Osteoblast (primary cell): ENCODE data around the gene AKAP6. TPM values are rescaled to one million over a fixed set of nuclear protein-coding genes. Genes with fewer than 3 reads are reported as not detected.

Experiments used
- DNase-seq: peaks from one replicate; pipeline ENCODE4 v3.0.0; 2011; ENCODE audit warnings: low spot score, mixed read lengths; ENCODE audit not compliant: insufficient read length; ENCODE audit errors: missing footprints
- H2AFZ ChIP-seq: 2 replicates; pipeline ENCODE4 v1.6.0; 2011; ENCODE audit warnings: mild to moderate bottlenecking, low read length
- H3K27ac ChIP-seq: 2 replicates; pipeline ENCODE4 v1.5.1; 2011; ENCODE audit warnings: mild to moderate bottlenecking, low read depth, low read length, moderate library complexity
- H3K27me3 ChIP-seq: 2 replicates; pipeline ENCODE4 v1.6.0; 2012; ENCODE audit warnings: mild to moderate bottlenecking, control low read depth, inconsistent platforms, low read length, moderate library complexity; ENCODE audit not compliant: insufficient read depth
- H3K36me3 ChIP-seq: 2 replicates; pipeline ENCODE4 v1.5.1; 2011; ENCODE audit warnings: mild to moderate bottlenecking, low read length, control low read depth, moderate library complexity; ENCODE audit not compliant: insufficient read depth
- H3K4me1 ChIP-seq: 2 replicates; pipeline ENCODE4 v1.5.1; 2011; ENCODE audit warnings: mild to moderate bottlenecking, low read length, control low read depth, moderate library complexity; ENCODE audit not compliant: insufficient read depth
- H3K4me2 ChIP-seq: 2 replicates; pipeline ENCODE4 v1.6.0; 2011; ENCODE audit warnings: mild to moderate bottlenecking, low read length; ENCODE audit not compliant: insufficient read depth
- H3K4me3 ChIP-seq: fragments of 200-600 bp; sonication (generic); 3 replicates; pipeline ENCODE4 v1.5.1; 2012; ENCODE audit warnings: mild to moderate bottlenecking, low read length, inconsistent platforms; ENCODE audit not compliant: insufficient read depth
- H3K79me2 ChIP-seq: 2 replicates; pipeline ENCODE4 v1.6.0; 2012; ENCODE audit warnings: mild to moderate bottlenecking, low read length, control low read depth, inconsistent platforms; ENCODE audit not compliant: insufficient read depth
- H3K9me3 ChIP-seq: 2 replicates; pipeline ENCODE4 v1.5.1; 2011; ENCODE audit warnings: low read depth, low read length, control low read depth
- H4K20me1 ChIP-seq: 2 replicates; pipeline ENCODE4 v1.6.0; 2012; ENCODE audit warnings: mild to moderate bottlenecking, low read length, control low read depth; ENCODE audit not compliant: insufficient read depth
- total RNA-seq: library from RNA; depleted of rRNA; stranded (reverse); fragments of >200 nt; gene quantifications from 2 replicates; pipeline ENCODE4 v1.2.3, GENCODE V29; 2012
- TF ChIP-seq, protein P1 (sequence below): IDR thresholded peaks from 2 replicates; pipeline ENCODE4 v1.5.1; 2011; ENCODE audit warnings: mild to moderate bottlenecking, low read depth, low read length, moderate library complexity; ENCODE audit errors: extremely low read depth

Gene AKAP6
- total RNA-seq, 1 donor: 2.2 TPM

DNA sequence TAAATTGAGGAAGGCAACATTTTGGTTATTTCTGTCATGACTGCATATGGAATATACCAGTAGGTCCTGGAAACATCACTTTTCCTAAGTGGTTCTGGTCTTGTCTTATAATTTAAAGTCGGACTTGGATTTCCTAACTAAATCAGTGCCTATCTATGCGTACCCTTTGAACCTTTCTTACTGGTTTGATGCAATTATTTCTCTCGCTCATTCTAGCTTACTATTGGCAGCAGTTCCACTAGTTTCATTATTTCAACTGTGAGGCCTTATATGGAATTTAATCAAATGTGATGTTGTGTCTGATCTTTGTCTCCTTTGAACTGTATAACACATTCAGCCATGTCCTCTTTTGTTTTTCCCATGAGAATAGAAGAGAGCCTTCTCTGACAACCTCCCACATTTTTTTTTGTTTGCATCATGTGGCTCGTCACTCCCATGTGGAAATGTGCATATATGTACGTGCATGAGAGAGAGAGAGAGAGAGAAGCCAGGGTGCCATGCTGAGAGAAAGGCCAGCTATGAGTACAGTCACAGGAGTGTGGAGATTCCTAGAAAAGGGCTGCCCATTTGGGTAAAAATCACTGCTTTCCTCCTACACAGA lies 48.0 kb downstream of the AKAP6 start:
- Histone ChIP-seq H2AFZ (no peak overlapping the region), H3K36me3 (no peaks in the 10 kb centered on the region), H3K4me2 (no peak overlapping the region), H3K4me3 (no peak overlapping the region), H4K20me1 (no peaks in the 10 kb centered on the region), H3K27ac (no peak overlapping the region), H3K27me3 (no peaks in the 10 kb centered on the region), H3K9me3 (no peaks in the 10 kb centered on the region), H3K79me2 (no peaks in the 10 kb centered on the region), H3K4me1 (peaks cover 17% of the 10 kb centered on the region)
- TF ChIP-seq, protein P1, sequence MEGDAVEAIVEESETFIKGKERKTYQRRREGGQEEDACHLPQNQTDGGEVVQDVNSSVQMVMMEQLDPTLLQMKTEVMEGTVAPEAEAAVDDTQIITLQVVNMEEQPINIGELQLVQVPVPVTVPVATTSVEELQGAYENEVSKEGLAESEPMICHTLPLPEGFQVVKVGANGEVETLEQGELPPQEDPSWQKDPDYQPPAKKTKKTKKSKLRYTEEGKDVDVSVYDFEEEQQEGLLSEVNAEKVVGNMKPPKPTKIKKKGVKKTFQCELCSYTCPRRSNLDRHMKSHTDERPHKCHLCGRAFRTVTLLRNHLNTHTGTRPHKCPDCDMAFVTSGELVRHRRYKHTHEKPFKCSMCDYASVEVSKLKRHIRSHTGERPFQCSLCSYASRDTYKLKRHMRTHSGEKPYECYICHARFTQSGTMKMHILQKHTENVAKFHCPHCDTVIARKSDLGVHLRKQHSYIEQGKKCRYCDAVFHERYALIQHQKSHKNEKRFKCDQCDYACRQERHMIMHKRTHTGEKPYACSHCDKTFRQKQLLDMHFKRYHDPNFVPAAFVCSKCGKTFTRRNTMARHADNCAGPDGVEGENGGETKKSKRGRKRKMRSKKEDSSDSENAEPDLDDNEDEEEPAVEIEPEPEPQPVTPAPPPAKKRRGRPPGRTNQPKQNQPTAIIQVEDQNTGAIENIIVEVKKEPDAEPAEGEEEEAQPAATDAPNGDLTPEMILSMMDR: no peak
- DNase-seq: no peak

DNA sequence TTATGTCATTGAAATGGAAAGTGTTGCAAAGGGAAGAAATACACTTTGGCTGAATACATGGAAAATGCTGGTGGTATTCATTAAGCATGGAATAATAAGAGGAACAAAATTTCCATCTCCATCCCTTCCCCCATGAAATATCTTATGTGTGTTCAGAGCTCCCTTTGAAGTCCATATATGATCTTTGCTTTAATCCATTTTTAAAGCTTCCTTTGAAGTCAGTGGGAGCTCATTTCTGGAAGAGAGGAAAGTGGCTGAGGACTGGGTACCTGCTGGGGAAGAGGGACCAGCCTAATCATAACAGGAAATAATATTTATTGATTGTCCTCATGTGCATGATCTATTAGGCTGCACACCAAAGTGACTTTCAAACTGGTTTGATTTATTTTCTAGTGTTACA lies 49.2 kb downstream of the AKAP6 start:
- H3K27me3 ChIP-seq: no peaks in the 10 kb centered on the region
- no peaks in the 10 kb centered on the region for H4K20me1 ChIP-seq
- peaks cover 8% of the 10 kb centered on the region for H3K4me1 ChIP-seq
- H3K4me2 ChIP-seq: no peak overlapping the region
- H3K79me2 ChIP-seq: no peaks in the 10 kb centered on the region
- H3K9me3 ChIP-seq: no peaks in the 10 kb centered on the region
- H3K27ac ChIP-seq: no peak overlapping the region
- no peak overlapping the region for H3K4me3 ChIP-seq
- no peak overlapping the region for H2AFZ ChIP-seq
- DNase-seq: no peak
- H3K36me3 ChIP-seq: no peaks in the 10 kb centered on the region
- TF ChIP-seq, protein P1: no peak

DNA sequence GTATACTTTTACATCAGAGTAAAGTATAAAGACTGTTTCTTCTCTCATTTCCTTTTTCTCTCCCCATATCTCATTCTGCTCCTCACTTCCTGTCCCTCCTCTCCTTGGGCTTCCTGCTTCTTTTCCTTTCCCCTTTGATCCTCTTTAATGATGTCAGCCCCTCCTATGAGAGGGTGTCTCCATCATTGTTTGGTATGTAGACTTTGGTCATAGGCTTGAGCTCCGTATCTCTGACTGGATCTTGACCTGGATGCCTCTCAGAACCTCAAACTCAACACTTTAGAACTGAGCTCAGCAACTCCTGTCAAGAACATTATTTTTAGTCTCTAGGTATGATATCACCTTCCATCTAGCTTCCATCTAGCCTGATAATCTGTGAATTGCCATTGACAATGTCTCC lies 50.3 kb downstream of the AKAP6 start:
- Histone ChIP-seq H3K27ac (no peak overlapping the region), H3K4me2 (no peak overlapping the region), H3K9me3 (no peaks in the 10 kb centered on the region), H3K4me3 (no peak overlapping the region), H3K27me3 (no peaks in the 10 kb centered on the region), H2AFZ (peak overlapping the region; percentile 35), H4K20me1 (no peaks in the 10 kb centered on the region), H3K36me3 (no peaks in the 10 kb centered on the region), H3K79me2 (no peaks in the 10 kb centered on the region), H3K4me1 (no peaks in the 10 kb centered on the region)
- no peak for DNase-seq
- TF ChIP-seq, protein P1: no peak

DNA sequence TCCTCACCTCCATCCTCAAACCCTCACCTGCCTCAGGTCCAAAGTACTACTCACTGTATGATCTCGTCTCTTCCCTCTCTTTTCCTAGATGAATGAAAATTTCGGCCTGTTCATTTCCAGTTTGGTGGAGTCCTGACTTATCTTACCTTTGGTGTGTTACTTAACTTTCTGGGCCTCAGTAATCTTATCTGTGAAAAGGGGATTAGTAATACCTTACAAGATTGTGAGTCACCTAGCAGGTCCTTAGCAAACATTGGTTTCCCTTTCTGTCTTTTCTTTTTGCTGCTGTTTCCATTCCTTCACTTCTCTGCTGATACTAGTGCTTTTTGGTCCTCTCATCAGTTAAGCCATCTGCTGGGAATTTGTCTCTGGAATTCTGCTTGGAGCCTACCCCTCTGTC lies 52.8 kb downstream of the AKAP6 start:
- H3K27ac ChIP-seq: no peak overlapping the region
- no peak overlapping the region for H3K4me2 ChIP-seq
- no peaks in the 10 kb centered on the region for H3K27me3 ChIP-seq
- H3K36me3 ChIP-seq: no peaks in the 10 kb centered on the region
- H3K9me3 ChIP-seq: no peaks in the 10 kb centered on the region
- H3K79me2 ChIP-seq: no peaks in the 10 kb centered on the region
- no peaks in the 10 kb centered on the region for H4K20me1 ChIP-seq
- H2AFZ ChIP-seq: no peak overlapping the region
- no peaks in the 10 kb centered on the region for H3K4me1 ChIP-seq
- H3K4me3 ChIP-seq: no peak overlapping the region
- TF ChIP-seq, protein P1: no peak
- DNase-seq: no peak
